HG03520 (cell line): ENCODE results near the gene ARAP3.
"Not testable (repeated sequence)": the region's sequence is repeated elsewhere in the genome, so short reads cannot be mapped to it uniquely, and the experiment has no call there.

ENCODE experiments used
- ATAC-seq: cut with Tn5 transposase; IDR thresholded peaks from one replicate; pipeline ENCODE4 v1.9.1; 2021; ENCODE audit warnings: mild to moderate bottlenecking, moderate library complexity; ENCODE audit not compliant: unreplicated experiment

The ARAP3 gene

DNA sequence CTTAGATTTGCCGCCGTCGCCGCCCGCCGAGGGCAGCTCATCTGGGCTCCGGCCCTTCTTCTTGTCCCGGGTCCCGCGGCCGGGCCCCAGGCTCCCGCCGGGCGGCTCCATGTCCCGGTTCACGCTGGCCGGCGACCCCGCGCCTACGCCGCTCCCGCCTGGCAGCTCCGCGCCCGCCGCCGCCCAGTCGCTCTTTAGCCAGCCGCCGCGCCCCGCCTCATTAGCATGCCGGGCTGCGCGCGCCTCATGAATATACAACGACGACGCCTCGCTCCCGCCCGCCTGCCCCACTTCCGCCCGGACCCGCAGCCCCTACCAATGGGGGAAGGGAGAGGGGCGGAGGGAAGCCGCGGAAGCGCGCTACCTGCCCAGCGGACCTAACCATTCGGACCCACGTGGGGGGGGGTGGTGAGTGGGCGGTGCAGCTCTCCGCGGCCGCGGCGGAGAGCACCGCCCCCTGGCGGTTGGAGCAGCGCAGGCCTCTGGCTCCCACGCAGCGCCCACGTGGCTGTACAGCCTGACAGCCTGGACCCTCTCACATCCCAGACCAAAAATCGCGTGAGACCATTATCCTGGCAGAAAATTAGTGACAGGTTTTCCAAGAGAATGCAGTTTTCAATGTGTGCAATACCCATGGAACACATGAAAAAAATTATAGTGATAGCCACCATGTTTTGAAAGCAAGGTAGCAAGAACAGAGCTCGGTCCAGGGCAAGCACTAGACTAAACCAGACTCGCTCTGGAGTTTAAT lies 63.1 kb downstream of the ARAP3 start, which contains the start of gene DIAPH1:
DIAPH1 (minus strand) TSS at position 197 of the 751 bp plus-strand sequence; CDS start at position 111, 86 bp downstream.
- peak; percentile 78 for ATAC-seq

DNA sequence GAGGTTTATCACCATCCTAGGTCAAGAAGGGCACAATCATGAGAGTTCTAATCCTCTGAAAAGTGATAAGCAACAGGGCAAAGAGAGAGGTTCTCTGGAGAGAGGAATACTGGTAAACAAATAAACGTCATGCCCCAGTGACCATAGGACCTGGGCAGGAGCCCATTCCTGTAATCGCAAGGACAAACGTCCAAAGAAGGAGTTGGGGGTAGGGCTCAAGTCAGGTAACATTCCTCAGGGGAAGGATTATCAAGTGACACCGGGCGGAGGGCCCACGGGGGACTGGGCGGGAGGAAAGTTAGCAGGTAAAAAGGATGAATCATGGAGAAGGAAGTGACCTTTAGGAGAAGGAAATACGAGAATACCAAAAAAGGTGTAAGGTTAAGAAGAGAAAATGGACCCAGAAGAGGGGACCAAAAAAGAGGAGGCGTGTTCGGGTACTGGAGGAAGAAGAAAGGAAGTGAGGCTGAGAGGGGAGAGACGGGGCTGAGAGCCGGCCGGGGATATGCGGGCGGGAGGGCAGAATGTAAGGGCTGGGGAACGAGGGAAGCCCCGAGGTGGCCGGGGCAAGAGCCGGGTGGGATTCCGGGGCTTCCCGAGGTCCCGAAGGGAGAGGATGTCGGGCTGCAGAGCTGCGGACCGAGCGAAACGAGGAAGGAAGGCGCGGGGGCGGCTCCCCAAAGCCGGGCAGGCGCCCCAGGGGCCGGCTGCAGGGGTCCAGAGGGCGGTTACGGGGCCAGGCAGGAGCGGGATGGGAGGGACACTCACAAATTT lies 63.8 kb downstream of the ARAP3 start:
- ATAC-seq = peak; percentile 24

DNA sequence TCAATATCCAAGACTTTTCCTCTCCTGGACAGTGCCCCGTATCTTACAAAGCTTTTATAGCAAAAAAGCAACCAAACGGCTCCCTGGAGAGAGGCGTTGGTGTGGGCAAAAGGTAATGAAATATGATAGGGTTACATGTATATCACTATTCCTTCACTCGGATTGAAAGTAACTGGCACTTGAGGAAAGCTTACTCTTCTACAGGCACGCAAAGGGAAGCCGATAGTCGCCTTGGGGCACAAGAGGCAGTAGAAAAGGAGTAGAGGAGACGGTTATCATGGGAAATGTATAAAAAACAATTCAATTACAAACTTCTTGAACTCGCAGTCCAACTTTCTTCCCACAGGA lies 64.4 kb downstream of the ARAP3 start:
- no peak for ATAC-seq

- ATAC-seq = no peak
Measured at GRCh38 chr5:141617128-141617527, 64.9 kb downstream of the ARAP3 start.

DNA sequence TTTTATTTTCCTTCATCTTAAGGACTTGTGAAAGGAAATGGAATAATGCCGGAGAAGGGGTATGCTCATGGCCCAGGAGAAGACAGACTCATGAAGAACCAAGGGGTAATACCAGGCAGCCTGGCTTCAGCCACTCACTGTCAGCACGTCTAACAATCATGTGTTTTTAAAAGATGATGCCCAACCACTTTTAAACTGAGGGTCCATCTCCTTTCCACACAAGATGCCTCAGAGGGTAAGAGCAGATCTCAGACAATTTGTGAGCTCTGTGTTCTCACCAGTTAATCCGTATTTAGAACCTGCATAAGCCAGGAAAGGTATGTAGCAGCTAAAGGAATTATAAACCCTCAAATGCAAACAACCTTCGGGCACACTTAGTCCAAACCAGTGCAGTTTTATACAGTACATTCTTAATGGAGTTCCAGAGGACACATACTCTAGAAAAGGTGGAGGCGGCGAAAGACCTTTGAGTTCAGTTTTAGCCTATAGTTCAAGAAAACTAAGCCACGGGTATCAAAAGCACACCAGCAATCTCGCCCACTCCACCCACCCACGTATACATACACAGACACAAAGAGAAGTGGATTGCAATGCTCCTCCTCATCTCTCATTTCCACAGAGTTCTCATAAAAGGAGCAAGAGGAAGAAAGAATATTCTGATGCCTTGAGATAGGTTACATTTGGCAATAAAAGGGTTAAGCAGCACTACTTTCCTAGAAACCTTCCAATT lies 65.9 kb downstream of the ARAP3 start:
- ATAC-seq = no peak

- ATAC-seq = no peak
Measured at GRCh38 chr5:141613344-141613743, 68.7 kb downstream of the ARAP3 start.

- ATAC-seq = no peak
Measured at GRCh38 chr5:141611289-141611688, 70.7 kb downstream of the ARAP3 start.

DNA sequence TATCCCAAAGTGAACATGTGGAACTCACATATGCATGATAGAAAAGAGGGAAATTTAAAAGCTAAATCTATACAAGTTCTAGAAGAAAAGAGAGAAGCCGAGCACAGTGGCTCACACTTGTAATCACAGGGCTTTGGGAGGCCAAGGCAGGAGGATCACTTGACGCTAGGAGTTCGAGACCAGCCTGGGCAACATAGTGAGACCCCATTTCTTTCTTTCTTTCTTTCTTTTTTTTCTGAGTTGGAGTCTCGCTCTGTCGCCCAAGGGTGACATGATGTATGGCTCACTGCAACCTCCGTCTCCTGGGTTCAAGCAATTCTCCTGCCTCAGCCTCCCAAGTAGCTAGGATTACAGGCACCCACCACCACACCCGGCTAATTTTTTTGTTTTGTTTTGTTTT lies 72.1 kb downstream of the ARAP3 start:
- ATAC-seq = not testable (repeated sequence)

DNA sequence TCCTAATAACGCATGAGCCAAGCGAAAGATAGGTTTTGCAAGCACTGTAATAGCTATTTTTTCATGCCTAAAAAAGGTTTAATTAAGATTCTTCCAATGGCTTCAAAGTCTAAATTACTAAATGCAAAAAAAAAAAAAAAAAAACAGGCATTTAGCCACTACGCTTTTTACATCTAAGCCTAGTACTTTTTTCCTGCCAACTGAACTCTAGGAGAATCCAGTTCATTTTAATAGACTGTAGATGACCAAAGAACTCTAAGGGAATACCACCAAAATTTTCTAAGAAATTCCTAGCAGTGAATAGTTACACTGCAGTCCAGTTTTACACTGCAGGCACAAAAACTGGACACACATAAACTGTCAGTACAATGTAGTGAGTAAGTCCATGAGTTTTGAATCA lies 73.0 kb downstream of the ARAP3 start:
- no peak for ATAC-seq

DNA sequence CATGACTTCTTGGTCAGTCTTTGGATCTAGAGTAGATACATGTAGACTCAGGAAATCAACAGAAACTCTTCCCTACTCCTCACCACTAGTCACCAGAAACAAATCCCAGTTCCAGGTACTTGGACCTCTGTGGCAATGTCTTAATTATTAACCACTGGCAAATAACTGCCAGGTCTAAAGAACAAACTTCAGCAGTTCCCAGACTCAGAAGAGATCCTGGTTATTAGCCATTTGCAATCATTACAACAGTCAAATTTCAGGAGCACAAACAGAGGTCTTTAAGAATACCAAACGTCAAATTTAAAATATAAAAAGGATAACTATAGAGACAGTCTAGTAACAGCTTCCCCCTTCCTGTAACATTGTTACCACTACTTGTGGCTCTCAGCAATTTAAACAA lies 73.5 kb downstream of the ARAP3 start:
- ATAC-seq = no peak

GRCh38 chr5:141608046-141608445 lies 74.0 kb downstream of the ARAP3 start:
- ATAC-seq = no peak

- peak; percentile 93 for ATAC-seq
Measured at GRCh38 chr5:141605523-141606277, 76.3 kb downstream of the ARAP3 start.

DNA sequence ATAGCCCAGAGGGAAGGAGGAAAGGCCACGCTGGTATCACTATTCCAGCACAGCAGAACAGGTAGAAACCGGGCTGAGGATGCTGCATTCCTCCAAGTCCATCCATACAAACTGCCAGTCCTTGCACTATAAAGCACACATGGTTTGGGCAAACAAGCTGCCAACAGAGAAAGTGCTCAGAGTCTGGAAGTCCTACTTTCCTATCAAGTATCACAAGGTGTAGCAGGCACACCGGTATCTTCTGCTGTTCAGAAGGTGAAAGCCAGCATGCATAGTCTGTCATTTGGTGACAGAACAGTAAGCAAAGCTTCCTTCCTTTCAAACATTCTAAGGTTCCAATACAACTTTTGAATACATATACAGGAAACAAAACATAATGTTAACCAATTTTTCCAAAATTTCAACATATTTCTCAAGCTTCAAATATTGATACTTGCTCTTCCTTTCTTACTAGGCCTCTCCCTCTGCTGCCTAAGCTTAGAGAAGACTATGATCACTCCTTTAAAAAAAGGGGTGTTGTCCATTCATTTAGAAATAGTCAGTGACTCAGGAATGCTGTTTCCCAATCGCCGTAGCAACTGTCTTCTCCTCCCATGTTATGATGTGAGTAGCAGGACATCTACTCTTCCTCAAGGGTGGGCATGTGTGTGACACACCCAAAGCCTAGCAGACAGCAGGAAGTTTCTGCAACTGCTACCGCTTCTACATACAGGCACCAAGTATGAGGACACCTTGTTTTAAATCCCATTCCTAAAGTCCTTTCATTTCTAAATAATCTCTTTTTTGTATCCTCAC lies 77.9 kb downstream of the ARAP3 start:
- ATAC-seq = no peak
